HCT116 (cell line): Measurements from ENCODE around the gene DOCK4. TPM values are rescaled to one million over a fixed set of nuclear protein-coding genes. Genes with fewer than 3 reads are reported as not detected.

ENCODE experiments used
- ATAC-seq: fragments of 200-7000 bp; cut with Tn5 transposase; 2 replicates; pipeline ENCODE4 v1.9.1; 2020; ENCODE audit warnings: mild to moderate bottlenecking, moderate library complexity
- BruUV-seq: library from RNA; stranded (reverse); fragments of 400-500 nt; replicated peaks from 2 replicates; lab custom pipeline; 2021; lab: Mats Ljungman, UMichigan
- CTCF ChIA-PET: fragments of 300-600 bp; sonication (Branson Sonifier 250); formaldehyde crosslinking; loops from one replicate; lab custom pipeline; 2021; ENCODE audit warnings: antibody characterized with exemption; lab: Charles Lee
- POLR2A ChIA-PET: fragments of 300-600, 350-600 bp; sonication (Branson Sonifier 250); formaldehyde crosslinking; loops from one replicate; lab custom pipeline; 2021; ENCODE audit warnings: antibody characterized with exemption; lab: Charles Lee
- RAD21 ChIA-PET, 2 experiments: fragments of 300-600 bp; sonication (Branson Sonifier 250); formaldehyde crosslinking; loops; one replicate each; lab custom pipeline; 2023; ENCODE audit warnings: low total read pairs in 2 of 2; ENCODE audit not compliant: uncharacterized antibody in 2 of 2, unreplicated experiment in 2 of 2, low non-redundant PET in 1 of 2; lab: Charles Lee
- DNase-seq: peaks from one replicate; pipeline ENCODE4 v3.0.0-alpha.2; 2010; ENCODE audit warnings: low read depth, low spot score
- H2AFZ ChIP-seq: fragments of 200-600 bp; shearing (Covaris generic), sonication (generic); 2 replicates; pipeline ENCODE4 v1.6.1; 2017; ENCODE audit warnings: low read depth, mixed run types, mixed read lengths, antibody characterized with exemption, low read length; ENCODE audit not compliant: poor library complexity, severe bottlenecking
- H3K27ac ChIP-seq: 2 replicates; pipeline ENCODE4 v1.5.1; 2012; ENCODE audit warnings: low read depth, low read length
- H3K27me3 ChIP-seq: fragments of 200-600 bp; sonication (generic); 2 replicates; pipeline ENCODE4 v1.6.1; 2016; ENCODE audit warnings: mixed run types, low read length, mixed read lengths; ENCODE audit not compliant: insufficient read depth
- H3K36me3 ChIP-seq, 2 experiments: fragments of 200-500 bp in 1 of 2; fragments of 200-600 bp in 1 of 2; sonication (Bioruptor generic) in 1 of 2; sonication (generic) in 1 of 2; 2 replicates each; pipeline versions ENCODE4 v1.5.1 to v1.6.1; 2014 to 2016; ENCODE audit warnings: low read length in 2 of 2, inconsistent platforms in 1 of 2, mixed read lengths in 1 of 2, mixed run types in 1 of 2; ENCODE audit not compliant: insufficient read depth in 2 of 2, control insufficient read depth in 1 of 2
- H3K4me1 ChIP-seq, 2 experiments: fragments of 200-600 bp in 1 of 2; sonication (generic) in 1 of 2; 2 replicates each; pipeline versions ENCODE4 v1.5.1 to v1.6.1; 2012 to 2017; ENCODE audit warnings: low read length in 2 of 2, inconsistent platforms in 1 of 2, mild to moderate bottlenecking in 1 of 2, mixed read lengths in 1 of 2, mixed run types in 1 of 2, moderate library complexity in 1 of 2; ENCODE audit not compliant: insufficient read depth in 2 of 2, control insufficient read depth in 1 of 2
- H3K4me2 ChIP-seq: fragments of 200-600 bp; sonication (generic); 2 replicates; pipeline ENCODE4 v1.6.1; 2017; ENCODE audit warnings: mixed run types, low read length, mixed read lengths
- H3K4me3 ChIP-seq, 2 experiments: fragments of 200-600 bp in 1 of 2; sonication (generic) in 1 of 2; replicated peaks in 1 of 2; 2 replicates each; pipeline ENCODE4 v1.5.1; 2011 to 2016; ENCODE audit warnings: low read length in 2 of 2, control low read depth in 1 of 2, low read depth in 1 of 2, mild to moderate bottlenecking in 1 of 2, mixed read lengths in 1 of 2, mixed run types in 1 of 2
- H3K79me2 ChIP-seq: fragments of 200-600 bp; sonication (generic); 2 replicates; pipeline ENCODE4 v1.6.1; 2017; ENCODE audit warnings: mild to moderate bottlenecking, mixed run types, low read length, moderate library complexity, mixed read lengths; ENCODE audit not compliant: insufficient read depth
- H3K9ac ChIP-seq: fragments of 200-600 bp; sonication (generic); 2 replicates; pipeline ENCODE4 v1.6.1; 2016; ENCODE audit warnings: low read length, mixed read lengths
- H3K9me2 ChIP-seq: fragments of 200-600 bp; sonication (generic), shearing (Covaris generic); 2 replicates; pipeline ENCODE4 v1.6.1; 2017; ENCODE audit warnings: mixed run types, mild to moderate bottlenecking, moderate library complexity; ENCODE audit not compliant: insufficient read depth
- H3K9me3 ChIP-seq, 2 experiments: fragments of 200-500 bp in 1 of 2; fragments of 200-600 bp in 1 of 2; sonication (Bioruptor generic) in 1 of 2; sonication (generic) in 1 of 2; 2 replicates each; pipeline ENCODE4 v1.6.1; 2014 to 2017; ENCODE audit warnings: low read length in 2 of 2, mixed read lengths in 2 of 2, inconsistent platforms in 1 of 2, low read depth in 1 of 2, mild to moderate bottlenecking in 1 of 2, mixed run types in 1 of 2, moderate library complexity in 1 of 2; ENCODE audit not compliant: control insufficient read depth in 1 of 2, insufficient read depth in 1 of 2
- H4K20me1 ChIP-seq: fragments of 200-600 bp; sonication (generic), shearing (Covaris generic); 2 replicates; pipeline ENCODE4 v1.6.1; 2017; ENCODE audit warnings: mixed run types, mild to moderate bottlenecking, moderate library complexity; ENCODE audit not compliant: insufficient read depth
- ATF3 ChIP-seq: IDR thresholded peaks from 2 replicates; pipeline ENCODE4 v1.6.1; 2012
- CTCF ChIP-seq, 3 experiments: fragments of 200-600 bp in 1 of 3; sonication (generic) in 1 of 3; IDR thresholded peaks in 2 of 3; conservative IDR thresholded peaks in 1 of 3; 2 replicates each; pipeline ENCODE4 v1.5.1; 2012 to 2017; ENCODE audit warnings: low read depth in 2 of 3, low read length in 2 of 3, antibody characterized with exemption in 1 of 3, borderline replicate concordance in 1 of 3, control low read depth in 1 of 3, mild to moderate bottlenecking in 1 of 3, mixed read lengths in 1 of 3, mixed run types in 1 of 3, moderate library complexity in 1 of 3; ENCODE audit not compliant: insufficient read depth in 1 of 3
- ELF1 ChIP-seq: IDR thresholded peaks from 2 replicates; pipeline ENCODE4 v1.6.1; 2012; ENCODE audit warnings: low read depth, borderline replicate concordance
- EZH2phosphoT487 ChIP-seq: fragments of 200-600 bp; IDR thresholded peaks from 2 replicates; pipeline ENCODE4 v1.6.1; 2018; ENCODE audit warnings: antibody characterized with exemption, borderline replicate concordance
- SP1 ChIP-seq: IDR thresholded peaks from 2 replicates; pipeline ENCODE4 v1.6.1; 2012; ENCODE audit warnings: low read depth
- ZBTB33 ChIP-seq: IDR thresholded peaks from 2 replicates; pipeline ENCODE4 v1.6.1; 2011; ENCODE audit warnings: mild to moderate bottlenecking, low read length, moderate library complexity; ENCODE audit not compliant: insufficient replicate concordance; ENCODE audit errors: extremely low read depth
- ZFX ChIP-seq: fragments of 450-650 bp; IDR thresholded peaks from 2 replicates; pipeline ENCODE4 v1.6.1; 2017
- intact Hi-C: fragments of 100-400 bp; cut with micrococcal nuclease; formaldehyde crosslinking; loops from 2 replicates; pipeline ENCODE4 v1.10.0; 2022
- total RNA-seq: library from RNA; stranded (reverse); gene quantifications from one replicate; pipeline ENCODE4 v1.2.1, GENCODE V29; 2021; ENCODE audit not compliant: unreplicated experiment

DOCK4 gene
- total RNA-seq, 1 experiment from 2014 or later, result 2.2 TPM

- H3K79me2 ChIP-seq, result no peaks in the 10 kb centered on the region
- TF ChIP-seq ZBTB33, result no peak
- TF ChIP-seq ZFX, result no peak
- no peak for TF ChIP-seq SP1
- TF ChIP-seq EZH2phosphoT487, result no peak
- no peak for TF ChIP-seq ATF3
- TF ChIP-seq, all 23 proteins: peak for 0
- POLR2A ChIA-PET, result no interaction called here
- no peaks in the 10 kb centered on the region for H4K20me1 ChIP-seq
- H3K9me3 ChIP-seq, result no peaks in the 10 kb centered on the region
- no peaks in the 10 kb centered on the region for H3K9me2 ChIP-seq
- H3K4me2 ChIP-seq, result no peak overlapping the region
- intact Hi-C loops, result no loop called here
- DNase-seq (no peak), ATAC-seq (no peak)
- RAD21 ChIA-PET, result no interaction called here
- H3K27ac ChIP-seq, result no peak overlapping the region
- CTCF ChIA-PET, result no interaction called here
- H3K4me3 ChIP-seq, result no peak overlapping the region
- no peaks in the 10 kb centered on the region for H3K4me1 ChIP-seq
- no peak overlapping the region for H2AFZ ChIP-seq
- BruUV-seq, result no TSS peak
- no peaks in the 10 kb centered on the region for H3K36me3 ChIP-seq
- H3K9ac ChIP-seq, result no peak overlapping the region
- H3K27me3 ChIP-seq, result no peaks in the 10 kb centered on the region
Measured at GRCh38 chr7:111829221-111829620, 377.0 kb downstream of the DOCK4 start.

GRCh38 chr7:111827863-111828504 is 378.2 kb downstream of the DOCK4 start:
- TF ChIP-seq ELF1 (no peak), CTCF (IDR thresholded peaks at IDR 0.05 in 2 of 3, conservative IDR thresholded peaks at IDR 0.05 in 1 of 3; ENCODE audit: borderline replicate concordance in 1 of 3, insufficient read depth in 1 of 3, low read depth in 2 of 3, low read length in 2 of 3) (no peak)
- no peak overlapping the region for H3K27ac ChIP-seq
- no peaks in the 10 kb centered on the region for H3K9me2 ChIP-seq
- H3K4me2 ChIP-seq, result no peak overlapping the region
- H3K9me3 ChIP-seq, result no peaks in the 10 kb centered on the region
- RAD21 ChIA-PET, result no interaction called here
- no TSS peak for BruUV-seq
- no peak overlapping the region for H3K9ac ChIP-seq
- no peak overlapping the region for H3K4me3 ChIP-seq
- DNase-seq (no peak), ATAC-seq (no peak)
- H3K36me3 ChIP-seq, result no peaks in the 10 kb centered on the region
- no peaks in the 10 kb centered on the region for H3K4me1 ChIP-seq
- H4K20me1 ChIP-seq, result no peaks in the 10 kb centered on the region
- no peaks in the 10 kb centered on the region for H3K79me2 ChIP-seq
- no peak overlapping the region for H2AFZ ChIP-seq
- POLR2A ChIA-PET, result no interaction called here
- CTCF ChIA-PET, result no interaction called here
- H3K27me3 ChIP-seq, result no peaks in the 10 kb centered on the region
- intact Hi-C loops, result no loop called here
